Effector memory CD4-positive, alpha-beta T cell (primary cell): ENCODE results near the gene TAF11L3.
"Not testable (repeated sequence)": the region's sequence is repeated elsewhere in the genome, so short reads cannot be mapped to it uniquely, and the experiment has no call there.

ENCODE experiments used
- DNase-seq, 3 donors: peaks; one replicate each; pipeline ENCODE4 v3.0.0-alpha.2; 2020
- H3K27ac ChIP-seq: 2 replicates; pipeline ENCODE4 v1.7.0; 2013; ENCODE audit warnings: mild to moderate bottlenecking, low read length, moderate library complexity; ENCODE audit not compliant: insufficient read depth, poor library complexity, severe bottlenecking
- H3K27me3 ChIP-seq: replicated peaks from 2 replicates; pipeline ENCODE4 v1.7.0; 2013; ENCODE audit warnings: mild to moderate bottlenecking, low read length; ENCODE audit not compliant: insufficient read depth, control insufficient read depth, poor library complexity, severe bottlenecking
- H3K36me3 ChIP-seq: 2 replicates; pipeline ENCODE4 v1.7.0; 2013; ENCODE audit warnings: mild to moderate bottlenecking, low read length, moderate library complexity; ENCODE audit not compliant: control insufficient read depth, insufficient read depth
- H3K4me1 ChIP-seq: 2 replicates; pipeline ENCODE4 v1.7.0; 2013; ENCODE audit warnings: low read length, mild to moderate bottlenecking; ENCODE audit not compliant: control insufficient read depth, insufficient read depth, poor library complexity, severe bottlenecking
- H3K4me3 ChIP-seq: 2 replicates; pipeline ENCODE4 v1.7.0; 2013; ENCODE audit warnings: low read length, low read depth, mild to moderate bottlenecking; ENCODE audit not compliant: insufficient read depth, poor library complexity, severe bottlenecking
- H3K9me3 ChIP-seq: 2 replicates; pipeline ENCODE4 v1.7.0; 2013; ENCODE audit warnings: mild to moderate bottlenecking, low read length, moderate library complexity; ENCODE audit not compliant: control insufficient read depth
- total RNA-seq, 3 donors: gene quantifications; one replicate each; lab custom pipeline; 2026; lab: John Stamatoyannopoulos, UW

Gene TAF11L3
- total RNA-seq = 0 reads per million in 3 donors

GRCh38 chr5:17518067-17518466, at the start of gene TAF11L3:
Gene TAF11L3, plus strand, starts transcription at chr5:17518367.
- DNase-seq, H3K27me3 ChIP-seq, H3K27ac ChIP-seq, H3K36me3 ChIP-seq, H3K4me1 ChIP-seq, H3K9me3 ChIP-seq, H3K4me3 ChIP-seq: not testable (repeated sequence)

GRCh38 chr5:17470064-17470463, 48.1 kb upstream of the TAF11L3 start:
- Histone ChIP-seq H3K4me1 (no peaks in the 10 kb centered on the region), H3K4me3 (no peak overlapping the region), H3K9me3 (no peaks in the 10 kb centered on the region), H3K36me3 (no peaks in the 10 kb centered on the region), H3K27ac (no peak overlapping the region), H3K27me3 (no peaks in the 10 kb centered on the region)
- no peak for DNase-seq

- not testable (repeated sequence) for DNase-seq, H3K27me3 ChIP-seq, H3K9me3 ChIP-seq, H3K4me3 ChIP-seq, H3K27ac ChIP-seq, H3K36me3 ChIP-seq, H3K4me1 ChIP-seq
These were observed 43.1 kb upstream of the TAF11L3 start for GRCh38 chr5:17475064-17475463.

- Histone ChIP-seq H3K27me3 (no peaks in the 10 kb centered on the region), H3K9me3 (no peaks in the 10 kb centered on the region), H3K4me3 (no peak overlapping the region), H3K4me1 (no peaks in the 10 kb centered on the region), H3K27ac (no peak overlapping the region), H3K36me3 (no peaks in the 10 kb centered on the region)
- DNase-seq = no peak
These were observed 41.1 kb upstream of the TAF11L3 start for GRCh38 chr5:17477043-17477442.

GRCh38 chr5:17477573-17478265, 40.4 kb upstream of the TAF11L3 start:
- H3K4me1 ChIP-seq = no peaks in the 10 kb centered on the region
- no peak overlapping the region for H3K4me3 ChIP-seq
- no peaks in the 10 kb centered on the region for H3K27me3 ChIP-seq
- H3K9me3 ChIP-seq = no peaks in the 10 kb centered on the region
- H3K27ac ChIP-seq = no peak overlapping the region
- no peaks in the 10 kb centered on the region for H3K36me3 ChIP-seq
- DNase-seq = no peak

- Histone ChIP-seq H3K36me3 (no peaks in the 10 kb centered on the region), H3K9me3 (no peaks in the 10 kb centered on the region), H3K27ac (no peak overlapping the region), H3K4me3 (no peak overlapping the region), H3K27me3 (no peaks in the 10 kb centered on the region), H3K4me1 (no peaks in the 10 kb centered on the region)
- DNase-seq = no peak
These were observed 36.8 kb upstream of the TAF11L3 start for GRCh38 chr5:17481378-17481777.

- H3K4me1 ChIP-seq = no peaks in the 10 kb centered on the region
- H3K36me3 ChIP-seq = no peaks in the 10 kb centered on the region
- no peak overlapping the region for H3K4me3 ChIP-seq
- no peak overlapping the region for H3K27ac ChIP-seq
- no peak for DNase-seq
- H3K27me3 ChIP-seq = no peaks in the 10 kb centered on the region
- H3K9me3 ChIP-seq = no peaks in the 10 kb centered on the region
These were observed 35.4 kb upstream of the TAF11L3 start for GRCh38 chr5:17482790-17483189.

- not testable (repeated sequence) for H3K27ac ChIP-seq, H3K27me3 ChIP-seq, H3K4me1 ChIP-seq, H3K9me3 ChIP-seq, H3K36me3 ChIP-seq, H3K4me3 ChIP-seq, DNase-seq
These were observed 31.5 kb upstream of the TAF11L3 start for GRCh38 chr5:17486464-17487173.

- no peak for DNase-seq
- Histone ChIP-seq H3K36me3 (no peaks in the 10 kb centered on the region), H3K27me3 (no peaks in the 10 kb centered on the region), H3K27ac (no peak overlapping the region), H3K4me1 (no peaks in the 10 kb centered on the region), H3K4me3 (no peak overlapping the region), H3K9me3 (no peaks in the 10 kb centered on the region)
These were observed 31.0 kb upstream of the TAF11L3 start for GRCh38 chr5:17487174-17487512.

- not testable (repeated sequence) for H3K27me3 ChIP-seq, H3K36me3 ChIP-seq, H3K9me3 ChIP-seq, H3K27ac ChIP-seq, H3K4me1 ChIP-seq, DNase-seq, H3K4me3 ChIP-seq
These were observed 26.9 kb upstream of the TAF11L3 start for GRCh38 chr5:17491257-17491656.
